Posterior cingulate gyrus (tissue), 11 donors: Measurements from ENCODE around the gene AMY1C.
"Not testable (repeated sequence)": the region's sequence is repeated elsewhere in the genome, so short reads cannot be mapped to it uniquely, and the experiment has no call there.

Experiments used
- DNase-seq, 10 donors: peaks; one replicate each; pipeline versions ENCODE4 v3.0.0 to v3.0.0-alpha.2; 2020 to 2021; ENCODE audit warnings: mixed read lengths in 3 of 10
- intact Hi-C: fragments of 100-400 bp; cut with DNase I; formaldehyde crosslinking; loops from one replicate; pipeline ENCODE4 v1.15.1; 2023

Gene AMY1C

DNA sequence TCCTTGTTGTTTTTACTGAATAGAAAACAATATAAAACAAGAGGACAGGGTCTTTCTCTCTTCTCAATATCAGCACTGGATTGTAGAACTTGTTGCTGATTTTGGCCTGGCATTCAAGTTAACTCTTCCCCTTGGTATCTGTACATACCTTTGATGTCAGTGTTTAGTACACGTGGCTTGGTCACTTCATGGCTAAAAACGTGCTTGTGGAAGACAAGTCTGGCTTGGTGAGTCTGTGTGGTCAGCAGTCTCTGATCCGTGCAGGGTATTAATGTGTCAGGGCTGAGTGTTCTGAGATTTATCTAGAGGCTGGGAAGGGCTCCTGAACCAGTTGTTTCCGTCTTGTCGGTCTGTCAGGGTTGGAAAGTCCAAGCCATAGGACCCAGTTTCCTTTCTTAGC is at the start of gene AMY1C:
Gene AMY1C, plus strand, starts transcription at position 301 of the 400 bp plus-strand sequence. CDS start 572 bp downstream, outside the sequence.
- DNase-seq, intact Hi-C loops: not testable (repeated sequence)

- intact Hi-C loops, DNase-seq: not testable (repeated sequence)
Observed at GRCh38 chr1:103700669-103701068, 49.0 kb upstream of the AMY1C start.

DNA sequence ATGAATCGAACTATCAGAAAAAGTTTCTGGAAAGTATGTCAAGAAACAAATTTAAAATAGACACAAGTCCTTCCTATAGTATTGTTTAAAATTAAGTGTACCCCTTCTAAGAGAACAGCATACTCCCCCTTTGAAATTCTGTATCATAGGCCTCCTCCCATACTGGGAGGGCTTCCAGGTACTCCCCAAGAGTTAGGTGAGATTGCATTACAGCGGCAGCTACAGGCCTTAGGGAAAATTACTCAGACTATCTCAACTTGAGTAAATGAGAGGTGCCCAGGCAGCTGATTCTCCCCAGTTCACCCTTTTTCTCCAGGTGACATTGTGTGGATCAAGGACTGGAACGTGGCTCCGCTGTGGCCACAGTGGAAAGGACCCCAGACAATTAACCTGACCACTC is 48.4 kb upstream of the AMY1C start:
- intact Hi-C loops, DNase-seq: not testable (repeated sequence)

DNA sequence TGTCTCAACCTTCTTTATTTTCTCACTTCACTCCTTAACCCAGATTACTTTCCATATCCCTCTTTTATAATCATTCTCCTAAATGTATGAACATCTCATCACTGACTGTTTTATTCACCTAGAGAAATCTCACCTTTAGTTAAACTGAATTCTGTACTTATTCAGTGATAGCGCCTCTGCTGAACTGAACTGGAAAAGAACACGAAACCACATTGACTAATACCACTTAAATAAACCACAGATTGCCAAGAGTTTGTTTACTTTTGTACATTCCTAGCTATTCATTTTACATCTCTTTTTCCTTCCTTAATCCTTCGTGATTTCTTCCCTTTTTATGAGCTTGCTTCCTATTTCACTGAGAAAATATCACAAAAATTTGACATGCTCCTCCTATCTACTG is 42.0 kb upstream of the AMY1C start:
- DNase-seq, intact Hi-C loops: not testable (repeated sequence)

GRCh38 chr1:103710381-103710780 is 39.3 kb upstream of the AMY1C start:
- intact Hi-C loops, result not testable (repeated sequence)

DNA sequence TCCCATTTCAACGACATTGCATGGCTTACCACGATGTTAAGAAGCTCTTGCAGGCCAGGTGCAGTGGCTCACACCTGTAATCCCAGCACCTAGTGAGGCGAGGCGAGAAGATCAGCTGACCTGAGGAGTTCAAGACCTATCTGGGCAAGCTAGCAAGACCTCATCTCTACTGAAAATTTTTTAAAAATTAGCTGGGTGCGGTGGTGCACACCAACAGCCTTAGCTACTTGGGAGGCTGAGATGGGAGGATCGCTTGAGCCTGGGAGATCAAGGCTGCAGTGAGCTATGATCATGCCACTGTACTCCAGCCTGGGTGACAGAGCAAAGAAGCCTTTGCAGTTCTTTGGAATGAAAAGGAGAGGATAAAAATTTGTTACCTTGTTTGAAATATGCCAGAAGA is 32.3 kb upstream of the AMY1C start:
- DNase-seq, result peak in 2 of 10 donors; percentile 0 to 2

More at GRCh38 chr1:103710381-103710780, 39.3 kb upstream of the AMY1C start:
- DNase-seq, result not testable (repeated sequence)

DNA sequence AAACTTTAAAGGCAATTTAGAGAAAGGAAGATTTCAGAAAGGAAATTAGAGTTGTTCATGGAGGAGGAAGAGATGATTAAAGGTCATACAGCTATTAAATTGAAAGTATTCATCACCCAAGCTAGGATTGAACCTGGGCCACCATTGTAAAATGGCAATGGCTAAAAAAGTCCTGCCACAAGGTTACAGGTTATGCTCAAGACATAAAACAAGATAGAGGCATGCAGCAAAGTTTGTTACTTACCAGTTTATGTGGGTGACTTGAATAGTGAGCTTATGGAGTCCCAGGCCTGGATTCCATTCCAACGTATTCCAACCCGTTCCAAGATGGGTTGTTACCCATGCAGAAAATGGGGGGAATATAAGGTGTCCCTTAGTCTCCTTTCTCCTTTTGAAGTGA is 28.2 kb upstream of the AMY1C start:
- DNase-seq, intact Hi-C loops: not testable (repeated sequence)

More for the DNA sequence above, 32.3 kb upstream of the AMY1C start:
- intact Hi-C loops, result not testable (repeated sequence)

DNA sequence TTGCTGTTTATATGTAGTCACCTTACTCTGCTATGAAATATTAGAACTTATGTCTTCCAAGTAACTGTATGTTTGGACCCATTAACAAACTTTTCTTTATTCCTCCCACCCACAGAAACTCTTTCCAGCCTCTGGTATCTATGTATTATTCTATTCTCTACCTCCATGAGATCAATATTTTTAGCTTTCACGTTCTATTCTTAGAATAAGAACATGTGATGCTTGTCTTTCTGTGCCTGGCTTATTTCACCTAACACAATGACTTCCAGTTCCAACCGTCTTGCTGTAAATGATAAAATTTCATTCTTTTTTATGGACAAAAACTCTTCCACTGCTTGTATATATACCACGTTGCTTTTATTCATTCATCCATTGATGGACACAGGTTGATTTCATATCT is 14.4 kb upstream of the AMY1C start:
- DNase-seq, intact Hi-C loops: not testable (repeated sequence)

GRCh38 chr1:103738031-103738430 is 11.7 kb upstream of the AMY1C start:
- DNase-seq, intact Hi-C loops: not testable (repeated sequence)

GRCh38 chr1:103744449-103744848 is 5.2 kb upstream of the AMY1C start:
- intact Hi-C loops, DNase-seq: not testable (repeated sequence)

GRCh38 chr1:103745040-103745439 is 4.7 kb upstream of the AMY1C start:
- intact Hi-C loops, DNase-seq: not testable (repeated sequence)

- intact Hi-C loops, DNase-seq: not testable (repeated sequence)
Observed at GRCh38 chr1:103748273-103748672, 1.4 kb upstream of the AMY1C start.

DNA sequence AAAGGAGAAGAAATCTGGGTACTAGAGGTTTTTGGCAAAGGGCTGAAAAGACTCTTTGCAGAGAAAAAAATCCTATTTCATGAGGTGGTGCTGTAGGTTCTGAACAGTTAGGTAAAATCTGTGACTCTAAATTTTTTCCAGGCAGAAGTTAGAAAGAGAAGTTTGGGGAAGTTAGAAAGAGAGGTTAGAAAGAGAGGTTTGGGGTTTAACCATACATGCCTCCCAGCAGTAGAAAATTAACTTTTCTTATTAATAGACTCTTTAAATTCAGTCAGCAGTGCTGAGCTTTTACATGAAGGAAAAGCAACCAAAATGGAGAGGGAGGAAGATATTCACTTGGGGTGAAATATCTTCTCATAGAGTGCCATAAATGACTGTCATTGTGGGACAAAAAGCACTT is 12.2 kb downstream of the AMY1C start:
- intact Hi-C loops, result no loop called here
- no peak for DNase-seq

DNA sequence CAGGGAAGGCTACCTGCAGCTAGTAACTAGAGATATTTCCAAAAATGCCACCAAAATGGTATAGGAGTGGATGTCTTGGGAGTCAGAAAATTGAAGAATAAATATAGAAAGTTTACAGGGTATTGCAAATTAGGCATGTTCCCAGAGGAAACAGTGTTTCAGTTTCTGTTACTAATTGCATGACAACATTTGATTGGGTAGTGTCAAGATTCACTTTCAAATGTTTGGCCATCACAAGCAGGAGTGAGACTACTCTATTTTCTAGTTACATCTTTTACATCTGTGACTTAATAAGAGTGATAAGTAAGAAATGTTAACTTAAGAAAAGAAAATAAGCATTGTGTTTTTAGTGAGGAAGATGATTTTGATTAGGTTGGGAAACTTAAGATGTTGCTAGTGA is 30.2 kb downstream of the AMY1C start:
- DNase-seq, result no peak
- intact Hi-C loops, result no loop called here

DNA sequence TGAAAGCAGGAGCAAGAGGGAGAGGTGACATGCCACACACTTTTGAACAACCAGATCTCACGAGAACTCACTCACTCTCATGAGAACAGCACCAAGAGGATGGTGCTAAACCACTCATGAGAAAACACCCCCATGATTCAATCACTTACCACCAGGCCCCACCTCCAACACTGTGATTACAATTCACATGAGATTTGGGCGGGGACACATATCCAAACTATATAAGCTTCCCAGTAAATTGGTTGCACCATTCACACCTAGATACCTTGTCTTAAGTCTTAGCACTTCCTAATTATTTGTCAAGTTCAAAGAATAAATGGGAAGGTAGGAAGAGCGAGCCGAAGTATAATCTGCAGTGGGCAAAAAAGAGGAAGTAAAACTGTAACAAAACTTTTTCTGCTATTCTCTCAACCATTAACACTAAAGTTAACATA is 34.3 kb downstream of the AMY1C start:
- intact Hi-C loops, result no loop called here
- no peak for DNase-seq

GRCh38 chr1:103788377-103788776 is 38.7 kb downstream of the AMY1C start:
- intact Hi-C loops, result no loop called here
- DNase-seq, result no peak

GRCh38 chr1:103790172-103790571 is 40.5 kb downstream of the AMY1C start:
- intact Hi-C loops, result no loop called here
- no peak for DNase-seq
